Astrocyte of the cerebellum (primary cell): ENCODE measurements around the gene CLIC3.
"Not testable (repeated sequence)": the region's sequence is repeated elsewhere in the genome, so short reads cannot be mapped to it uniquely, and the experiment has no call there.

Experiments used
- DNase-seq: peaks from one replicate; pipeline ENCODE4 v3.0.0-alpha.2; 2011; ENCODE audit warnings: low read depth
- H3K4me3 ChIP-seq: 2 replicates; pipeline ENCODE4 v1.5.1; 2011; ENCODE audit warnings: mild to moderate bottlenecking, low read depth, low read length, moderate library complexity
- in situ Hi-C: cut with HindIII; loops from 2 replicates; pipeline ENCODE4 v1.10.0; 2017; ENCODE audit warnings: low sequenced_read_pairs
- TF ChIP-seq, protein P1 (sequence below): IDR thresholded peaks from 2 replicates; pipeline ENCODE4 v1.5.1; 2012; ENCODE audit warnings: low read length, low read depth, moderate library complexity, mild to moderate bottlenecking; ENCODE audit errors: missing control alignments

CLIC3 gene

DNA sequence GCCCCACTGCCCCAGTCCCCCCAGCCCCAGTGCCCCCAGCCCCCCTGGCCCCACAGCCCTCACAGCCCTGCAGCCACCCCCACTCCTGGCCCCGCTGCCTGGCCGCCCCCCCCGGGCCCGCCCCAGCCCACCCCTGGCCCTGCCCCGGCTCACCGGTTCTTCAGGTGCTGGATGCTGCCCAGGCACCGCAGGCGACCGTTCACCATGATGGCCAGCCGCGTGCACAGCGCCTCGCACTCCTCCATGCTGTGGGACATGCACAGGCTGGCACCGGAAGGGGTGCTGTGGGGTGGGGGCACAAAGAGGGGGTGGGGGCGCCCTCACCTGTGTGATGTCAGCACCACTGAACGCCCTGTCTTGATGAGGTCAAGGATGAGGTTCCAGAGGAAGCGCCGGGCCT, 12.8 kb upstream of the CLIC3 start:
- no peak for DNase-seq
- in situ Hi-C loops: no loop called here
- TF ChIP-seq, protein P1, sequence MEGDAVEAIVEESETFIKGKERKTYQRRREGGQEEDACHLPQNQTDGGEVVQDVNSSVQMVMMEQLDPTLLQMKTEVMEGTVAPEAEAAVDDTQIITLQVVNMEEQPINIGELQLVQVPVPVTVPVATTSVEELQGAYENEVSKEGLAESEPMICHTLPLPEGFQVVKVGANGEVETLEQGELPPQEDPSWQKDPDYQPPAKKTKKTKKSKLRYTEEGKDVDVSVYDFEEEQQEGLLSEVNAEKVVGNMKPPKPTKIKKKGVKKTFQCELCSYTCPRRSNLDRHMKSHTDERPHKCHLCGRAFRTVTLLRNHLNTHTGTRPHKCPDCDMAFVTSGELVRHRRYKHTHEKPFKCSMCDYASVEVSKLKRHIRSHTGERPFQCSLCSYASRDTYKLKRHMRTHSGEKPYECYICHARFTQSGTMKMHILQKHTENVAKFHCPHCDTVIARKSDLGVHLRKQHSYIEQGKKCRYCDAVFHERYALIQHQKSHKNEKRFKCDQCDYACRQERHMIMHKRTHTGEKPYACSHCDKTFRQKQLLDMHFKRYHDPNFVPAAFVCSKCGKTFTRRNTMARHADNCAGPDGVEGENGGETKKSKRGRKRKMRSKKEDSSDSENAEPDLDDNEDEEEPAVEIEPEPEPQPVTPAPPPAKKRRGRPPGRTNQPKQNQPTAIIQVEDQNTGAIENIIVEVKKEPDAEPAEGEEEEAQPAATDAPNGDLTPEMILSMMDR: no peak
- no peak overlapping the region for H3K4me3 ChIP-seq

DNA sequence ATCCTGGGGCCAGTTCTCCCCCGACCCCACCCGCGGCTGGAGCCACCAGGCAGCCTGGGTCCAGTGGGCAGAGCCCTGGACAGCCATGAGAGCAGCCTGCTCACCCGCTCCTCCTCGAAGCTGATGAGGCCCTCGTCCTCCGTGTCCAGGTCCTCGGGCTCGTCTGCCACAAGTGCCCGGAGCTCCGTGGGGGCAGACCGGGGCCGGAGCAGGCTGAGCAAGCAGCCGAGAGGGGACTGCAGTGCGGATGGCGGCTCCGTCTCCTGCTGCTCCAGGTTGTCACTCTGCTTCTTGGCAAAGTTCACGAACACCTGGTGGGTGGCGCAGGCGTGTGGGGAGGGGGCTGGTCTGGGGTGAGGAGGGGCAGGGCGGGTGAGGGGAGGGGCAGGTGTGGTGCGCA, 11.9 kb upstream of the CLIC3 start:
- no peak for DNase-seq
- in situ Hi-C loops: no loop called here
- H3K4me3 ChIP-seq: no peak overlapping the region
- TF ChIP-seq, protein P1: no peak

DNA sequence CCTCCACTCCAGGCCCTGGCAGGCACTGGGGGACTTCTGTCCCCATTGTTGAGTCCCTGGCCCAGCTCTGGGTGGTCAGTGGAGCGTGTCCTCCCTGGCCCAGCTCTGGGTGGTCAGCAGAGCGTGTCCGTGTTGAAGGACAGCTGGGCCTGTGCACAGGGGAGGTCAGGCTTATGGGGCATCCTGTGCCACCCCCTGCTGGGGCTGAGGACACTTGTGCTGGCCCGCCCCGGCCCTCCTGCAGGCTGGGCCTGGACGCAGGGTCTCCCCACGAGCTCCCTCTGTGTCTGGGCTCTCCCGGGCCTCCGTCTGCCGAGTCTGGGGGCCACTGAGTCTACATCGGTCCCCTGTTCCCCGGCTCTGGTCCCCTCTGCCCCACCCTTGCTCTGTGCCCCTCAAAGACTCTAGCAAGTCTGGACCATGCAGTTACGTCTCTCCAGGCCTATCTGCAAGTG, 11.5 kb upstream of the CLIC3 start:
- TF ChIP-seq, protein P1: no peak
- in situ Hi-C loops: no loop called here
- no peak for DNase-seq
- H3K4me3 ChIP-seq: no peak overlapping the region

DNA sequence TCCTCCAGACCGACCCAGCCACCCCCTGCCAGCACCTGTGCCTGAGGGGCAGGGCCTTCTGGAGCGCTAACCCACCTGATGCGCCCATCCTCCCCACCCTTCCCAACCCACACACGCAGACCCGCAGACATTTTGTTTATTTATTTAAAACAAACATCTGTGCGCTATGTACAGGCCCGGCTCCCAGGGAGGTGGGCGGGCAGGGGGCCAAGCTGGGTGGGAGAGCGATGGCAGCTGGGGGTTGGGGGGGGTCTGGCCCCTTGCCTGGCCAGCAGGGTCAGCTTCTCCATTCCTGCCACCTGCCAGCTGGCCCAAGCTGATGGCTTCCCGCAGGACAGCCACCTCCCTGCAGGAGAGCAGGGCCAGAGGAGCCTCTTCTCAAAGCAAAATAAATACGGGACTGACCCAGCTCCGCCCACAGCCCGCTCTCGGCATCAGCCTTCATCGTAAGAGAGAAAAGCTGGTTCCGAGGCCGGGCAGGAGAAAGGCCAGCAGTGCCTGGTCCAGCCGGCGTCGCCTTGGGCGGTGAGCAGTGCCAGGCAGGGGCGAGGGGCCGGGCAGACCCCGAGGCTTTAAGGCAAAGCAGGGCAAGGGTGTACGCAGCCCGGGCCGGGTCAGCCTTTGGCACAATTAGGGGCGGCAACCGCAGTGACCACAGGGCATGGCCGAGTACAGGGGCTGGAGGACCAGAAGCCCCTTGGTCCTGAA, 10.9 kb upstream of the CLIC3 start:
- no peak for DNase-seq
- in situ Hi-C loops: no loop called here
- TF ChIP-seq, protein P1: no peak
- no peak overlapping the region for H3K4me3 ChIP-seq

DNA sequence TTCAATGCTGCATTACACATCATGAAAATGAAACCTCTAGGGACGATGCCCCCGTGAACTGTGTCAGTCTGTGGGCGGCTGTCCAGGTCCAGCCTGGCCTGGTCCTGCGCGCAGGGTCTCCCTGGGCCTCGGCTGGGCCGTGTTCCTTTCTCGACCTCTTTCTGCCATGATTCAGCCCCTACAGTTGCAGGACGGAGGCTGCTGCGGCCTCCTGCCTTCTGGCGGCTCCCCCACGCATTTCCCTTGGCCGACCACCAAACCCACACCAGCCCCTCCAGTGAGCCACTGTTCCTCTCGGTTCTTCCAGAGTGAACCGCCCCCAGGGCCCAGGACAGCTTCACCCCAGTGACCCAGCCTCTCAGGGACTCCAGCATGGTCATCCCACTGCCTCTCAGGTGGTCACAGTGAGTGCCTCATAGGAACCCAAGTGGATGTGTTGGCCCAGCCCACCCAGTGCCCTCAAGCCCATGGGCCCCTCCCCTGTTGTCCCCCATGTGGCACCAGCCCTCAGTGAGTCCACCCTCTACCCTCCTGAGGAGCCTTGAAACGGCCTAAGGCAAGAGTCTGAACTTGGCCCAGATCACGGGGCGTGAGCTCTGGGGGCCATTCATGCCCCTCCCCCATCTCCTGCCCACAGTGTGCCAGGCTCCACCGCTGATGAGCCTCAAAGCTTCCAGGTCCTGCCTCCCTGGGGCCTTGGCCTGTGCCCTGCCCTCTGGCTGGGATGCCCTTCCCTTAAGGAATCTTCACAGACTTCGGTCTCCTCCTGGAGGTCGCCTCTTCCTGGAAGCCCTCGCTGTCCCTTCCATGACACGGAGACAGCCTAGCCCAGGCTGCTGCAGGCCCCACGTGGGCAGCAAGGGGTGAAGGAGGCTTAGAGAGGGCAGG, 10.0 kb upstream of the CLIC3 start:
- no peak for DNase-seq
- TF ChIP-seq, protein P1: no peak
- H3K4me3 ChIP-seq: no peak overlapping the region
- in situ Hi-C loops: no loop called here

DNA sequence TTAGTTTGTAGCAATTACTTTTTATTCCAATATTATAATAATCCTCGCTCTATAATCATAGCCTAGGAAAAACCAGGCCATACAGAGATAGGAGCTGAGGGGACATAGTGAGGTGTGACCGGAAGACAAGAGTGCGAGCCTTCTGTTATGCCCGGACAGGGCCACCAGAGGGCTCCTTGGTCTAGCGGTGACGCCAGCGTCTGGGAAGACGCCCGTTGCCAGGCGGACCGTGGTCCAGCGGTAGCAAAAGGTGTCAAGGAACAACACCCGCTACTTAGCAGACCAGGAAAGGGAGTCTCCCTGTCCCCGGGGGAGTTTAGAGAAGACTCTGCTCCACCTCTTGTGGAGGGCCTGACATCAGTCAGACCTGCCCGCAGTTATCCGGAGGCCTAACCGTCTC, 7.9 kb upstream of the CLIC3 start:
- H3K4me3 ChIP-seq, DNase-seq, in situ Hi-C loops: not testable (repeated sequence)
- TF ChIP-seq, protein P1: peak; percentile 39
